Stimulated activated CD4-positive, alpha-beta T cell treated with anti-CD3 and anti-CD28 coated beads, Interleukin-2, amount 100 ng/mL, for 48 hours (primary cell): ENCODE results near the gene PRKCH.

Experiments used
- DNase-seq, 2 donors: peaks; one replicate each; pipeline ENCODE4 v3.0.0-alpha.2; 2020

Gene PRKCH

GRCh38 chr14:61368781-61369453, 47.5 kb downstream of the PRKCH start:
- DNase-seq: no peak

- no peak for DNase-seq
These were observed 48.1 kb downstream of the PRKCH start for GRCh38 chr14:61369454-61369810.

- no peak for DNase-seq
These were observed 51.0 kb downstream of the PRKCH start for GRCh38 chr14:61372379-61372778.

- DNase-seq: no peak
These were observed 51.6 kb downstream of the PRKCH start for GRCh38 chr14:61372842-61373555.

- DNase-seq: no peak
These were observed 52.9 kb downstream of the PRKCH start for GRCh38 chr14:61374284-61374683.

GRCh38 chr14:61375218-61375617, 53.8 kb downstream of the PRKCH start:
- no peak for DNase-seq

GRCh38 chr14:61376314-61376713, 54.9 kb downstream of the PRKCH start:
- DNase-seq: no peak

GRCh38 chr14:61377749-61378148, 56.4 kb downstream of the PRKCH start:
- DNase-seq: no peak

GRCh38 chr14:61379639-61380184, 58.3 kb downstream of the PRKCH start:
- DNase-seq: no peak

- no peak for DNase-seq
These were observed 59.6 kb downstream of the PRKCH start for GRCh38 chr14:61380984-61381383.

GRCh38 chr14:61381553-61381952, 60.2 kb downstream of the PRKCH start:
- DNase-seq: no peak

- DNase-seq: no peak
These were observed 61.5 kb downstream of the PRKCH start for GRCh38 chr14:61382842-61383241.

GRCh38 chr14:61385002-61385685, 63.8 kb downstream of the PRKCH start:
- DNase-seq: no peak

- DNase-seq: no peak
These were observed 64.9 kb downstream of the PRKCH start for GRCh38 chr14:61386173-61386772.

- no peak for DNase-seq
These were observed 65.7 kb downstream of the PRKCH start for GRCh38 chr14:61387076-61387475.

- DNase-seq: peak in 1 of 2 donors; percentile 33
These were observed 67.0 kb downstream of the PRKCH start for GRCh38 chr14:61388173-61388975.

- DNase-seq: no peak
These were observed 67.7 kb downstream of the PRKCH start for GRCh38 chr14:61388976-61389576.

GRCh38 chr14:61391119-61391518, 69.7 kb downstream of the PRKCH start:
- DNase-seq: no peak

GRCh38 chr14:61392297-61392696, 70.9 kb downstream of the PRKCH start:
- no peak for DNase-seq

- no peak for DNase-seq
These were observed 73.2 kb downstream of the PRKCH start for GRCh38 chr14:61394542-61394941.

GRCh38 chr14:61395115-61395725, 73.8 kb downstream of the PRKCH start:
- no peak for DNase-seq

GRCh38 chr14:61396279-61396678, 74.9 kb downstream of the PRKCH start:
- no peak for DNase-seq
